ENCODE results near the gene CDH6.

CDH6 gene

DNA sequence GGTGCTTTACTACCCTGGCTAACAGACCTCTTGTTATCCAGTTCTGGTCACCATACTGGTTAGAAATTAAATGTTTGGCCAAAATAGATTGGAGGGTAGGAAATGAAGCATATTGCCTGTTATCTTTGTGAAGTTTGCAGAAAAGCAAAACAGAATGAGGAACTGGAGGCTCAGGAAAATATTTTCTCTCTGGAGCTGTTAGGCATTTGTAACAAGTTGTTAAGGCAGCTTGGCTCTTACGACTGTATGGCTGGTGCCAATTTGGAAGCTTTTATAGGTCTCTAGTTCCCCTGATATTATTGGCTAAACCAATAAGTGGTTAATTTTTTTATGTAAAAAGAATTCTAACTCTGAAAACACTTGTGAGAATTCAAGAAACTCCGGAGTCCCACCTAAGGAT is 35.8 kb downstream of the CDH6 start:
- H3K9me3 ChIP-seq (ENCODE audit: control insufficient read depth, insufficient read depth, low read length): no peaks in the 10 kb centered on the region
- H3K4me1 ChIP-seq (ENCODE audit: control insufficient read depth, insufficient read depth, low read length): no peaks in the 10 kb centered on the region
- no peak overlapping the region for H3K9ac ChIP-seq (ENCODE audit: low read depth, low read length)
- H3K36me3 ChIP-seq (ENCODE audit: control insufficient read depth, insufficient read depth, low read length): no peaks in the 10 kb centered on the region
- H3K4me3 ChIP-seq (ENCODE audit: low read depth, low read length): no peak overlapping the region
- H3K27me3 ChIP-seq (ENCODE audit: control insufficient read depth, insufficient read depth, low read length): no peaks in the 10 kb centered on the region

DNA sequence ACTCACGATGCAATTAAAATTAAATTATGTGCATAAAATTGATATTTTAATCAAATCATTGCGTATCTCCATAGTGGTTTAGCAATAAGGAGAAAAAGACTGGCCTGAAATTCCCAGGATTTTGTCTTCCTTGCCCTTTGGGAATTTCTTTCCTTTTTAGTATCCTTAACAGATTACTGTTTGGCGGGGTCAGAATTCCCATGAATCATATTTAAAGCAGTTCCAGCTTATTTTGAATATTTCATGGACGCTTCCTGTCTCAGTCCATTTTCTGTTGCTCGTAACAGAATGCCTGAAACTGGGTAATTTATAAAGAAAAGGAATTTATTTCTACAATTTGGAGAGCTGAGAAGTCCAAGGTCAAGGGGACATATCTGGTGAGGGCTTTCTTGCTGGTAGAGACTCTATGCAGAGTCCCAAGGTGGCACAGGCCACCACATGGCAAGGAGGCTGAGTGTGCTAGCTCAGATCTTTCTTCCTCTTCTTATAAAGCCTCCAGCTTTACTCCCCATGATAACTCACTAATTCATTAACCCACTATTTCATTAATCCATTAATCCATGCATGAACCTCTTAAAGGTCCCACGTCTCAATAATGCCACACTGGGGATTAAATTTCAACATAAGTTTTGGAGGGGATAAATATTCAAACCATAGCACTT is 37.8 kb downstream of the CDH6 start:
- H3K4me3 ChIP-seq (ENCODE audit: low read depth, low read length): no peak overlapping the region
- no peaks in the 10 kb centered on the region for H3K9me3 ChIP-seq (ENCODE audit: control insufficient read depth, insufficient read depth, low read length)
- no peaks in the 10 kb centered on the region for H3K36me3 ChIP-seq (ENCODE audit: control insufficient read depth, insufficient read depth, low read length)
- H3K27me3 ChIP-seq (ENCODE audit: control insufficient read depth, insufficient read depth, low read length): no peaks in the 10 kb centered on the region
- H3K9ac ChIP-seq (ENCODE audit: low read depth, low read length): no peak overlapping the region
- H3K4me1 ChIP-seq (ENCODE audit: control insufficient read depth, insufficient read depth, low read length): no peaks in the 10 kb centered on the region

DNA sequence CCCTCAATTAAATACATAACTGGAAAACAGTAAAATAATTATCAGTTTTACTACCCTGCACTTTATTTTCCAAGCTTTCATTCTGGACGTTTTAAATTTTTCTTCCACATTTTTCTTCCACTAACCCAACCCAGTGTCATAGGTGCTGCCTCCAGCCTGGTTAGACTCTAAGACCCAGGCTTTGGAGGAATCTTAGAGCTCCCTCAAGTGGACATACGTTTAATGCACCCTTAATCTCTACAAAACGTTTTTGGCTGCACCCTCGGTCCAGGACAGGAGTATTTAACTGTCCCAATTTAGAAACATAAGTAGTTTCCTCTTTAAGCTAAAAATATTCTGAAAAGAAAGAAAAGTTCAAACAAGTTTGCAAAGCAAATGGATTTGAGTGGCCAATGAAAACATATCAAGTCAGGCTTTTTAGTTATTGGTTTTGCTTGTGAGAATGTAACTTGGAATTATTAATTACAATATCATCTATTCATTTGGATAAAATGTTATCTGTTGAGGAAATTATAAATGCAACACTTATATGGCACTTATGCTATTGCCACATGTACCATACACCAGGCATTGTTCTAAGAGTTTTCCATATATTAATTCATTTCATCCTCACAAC is 38.9 kb downstream of the CDH6 start:
- Histone ChIP-seq H3K9ac (ENCODE audit: low read depth, low read length) (no peak overlapping the region), H3K36me3 (ENCODE audit: control insufficient read depth, insufficient read depth, low read length) (no peaks in the 10 kb centered on the region), H3K4me1 (ENCODE audit: control insufficient read depth, insufficient read depth, low read length) (no peaks in the 10 kb centered on the region), H3K27me3 (ENCODE audit: control insufficient read depth, insufficient read depth, low read length) (no peaks in the 10 kb centered on the region), H3K4me3 (ENCODE audit: low read depth, low read length) (no peak overlapping the region), H3K9me3 (ENCODE audit: control insufficient read depth, insufficient read depth, low read length) (no peaks in the 10 kb centered on the region)

DNA sequence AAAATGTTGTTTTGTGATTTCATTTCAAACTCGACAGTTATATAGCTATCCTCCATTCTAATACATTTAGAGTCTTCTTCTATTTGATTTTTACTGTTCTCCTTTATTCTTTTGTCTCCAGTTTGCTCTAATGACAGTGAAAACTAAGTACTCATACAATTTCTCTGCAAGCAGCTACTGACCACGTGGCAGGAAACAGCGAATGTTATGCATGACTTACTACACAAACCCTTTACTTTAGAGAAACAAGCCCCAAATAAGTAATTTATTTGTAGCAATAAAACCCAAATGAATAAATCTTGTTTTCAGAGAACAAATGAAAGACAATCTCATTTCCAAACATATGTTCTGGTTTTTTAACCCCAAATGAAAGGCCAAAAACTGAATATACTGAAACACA is 41.9 kb downstream of the CDH6 start:
- Histone ChIP-seq H3K4me3 (ENCODE audit: low read depth, low read length) (no peak overlapping the region), H3K9ac (ENCODE audit: low read depth, low read length) (no peak overlapping the region), H3K4me1 (ENCODE audit: control insufficient read depth, insufficient read depth, low read length) (no peaks in the 10 kb centered on the region)

DNA sequence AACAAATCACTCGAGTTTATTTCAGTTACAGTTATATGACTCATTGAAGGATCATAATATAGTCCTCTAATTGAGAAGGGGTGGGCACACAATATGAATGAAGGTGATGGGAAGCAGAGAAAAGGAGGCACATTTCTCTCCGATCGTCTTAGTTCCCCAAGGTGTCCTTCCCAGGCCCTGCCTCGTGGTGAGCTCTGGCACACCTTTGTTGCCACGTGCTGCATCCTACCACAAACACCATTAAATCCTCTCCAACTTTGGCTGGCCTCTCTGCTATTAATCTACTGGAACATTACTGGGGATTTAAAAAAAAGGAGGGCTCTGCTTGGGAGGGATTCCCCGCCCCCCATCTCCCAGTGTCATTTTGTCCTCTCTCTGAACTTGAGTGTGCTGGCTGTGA is 42.9 kb downstream of the CDH6 start:
- no peaks in the 10 kb centered on the region for H3K36me3 ChIP-seq (ENCODE audit: control insufficient read depth, insufficient read depth, low read length)
- H3K4me1 ChIP-seq (ENCODE audit: control insufficient read depth, insufficient read depth, low read length): no peaks in the 10 kb centered on the region
- H3K9me3 ChIP-seq (ENCODE audit: control insufficient read depth, insufficient read depth, low read length): no peaks in the 10 kb centered on the region
- no peak overlapping the region for H3K9ac ChIP-seq (ENCODE audit: low read depth, low read length)
- H3K27me3 ChIP-seq (ENCODE audit: control insufficient read depth, insufficient read depth, low read length): no peaks in the 10 kb centered on the region
- H3K4me3 ChIP-seq (ENCODE audit: low read depth, low read length): no peak overlapping the region

More for the DNA sequence above, 41.9 kb downstream of the CDH6 start:
- Histone ChIP-seq H3K36me3 (ENCODE audit: control insufficient read depth, insufficient read depth, low read length) (no peaks in the 10 kb centered on the region), H3K9me3 (ENCODE audit: control insufficient read depth, insufficient read depth, low read length) (no peaks in the 10 kb centered on the region), H3K27me3 (ENCODE audit: control insufficient read depth, insufficient read depth, low read length) (no peaks in the 10 kb centered on the region)

DNA sequence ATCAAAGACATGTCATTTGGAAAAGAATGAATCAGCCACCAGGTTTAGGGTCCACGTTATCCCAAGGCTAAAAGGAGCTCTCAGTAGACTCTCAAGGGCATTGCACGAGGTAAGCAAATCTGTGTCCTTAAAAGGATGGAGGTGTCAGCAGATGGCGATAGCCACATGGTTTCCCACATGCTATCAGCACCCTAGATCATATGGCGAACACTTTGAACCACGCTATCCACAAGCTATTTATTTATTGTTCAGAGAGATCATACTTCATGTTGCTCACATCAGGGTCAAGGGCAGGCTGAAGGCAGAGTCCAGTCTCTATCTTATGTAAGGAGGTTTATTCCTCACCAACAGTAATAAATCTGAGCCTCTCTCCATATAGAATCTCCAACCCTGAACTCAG is 43.7 kb downstream of the CDH6 start:
- Histone ChIP-seq H3K9ac (ENCODE audit: low read depth, low read length) (no peak overlapping the region), H3K4me1 (ENCODE audit: control insufficient read depth, insufficient read depth, low read length) (no peaks in the 10 kb centered on the region), H3K27me3 (ENCODE audit: control insufficient read depth, insufficient read depth, low read length) (no peaks in the 10 kb centered on the region), H3K36me3 (ENCODE audit: control insufficient read depth, insufficient read depth, low read length) (no peaks in the 10 kb centered on the region), H3K9me3 (ENCODE audit: control insufficient read depth, insufficient read depth, low read length) (no peaks in the 10 kb centered on the region), H3K4me3 (ENCODE audit: low read depth, low read length) (no peak overlapping the region)

DNA sequence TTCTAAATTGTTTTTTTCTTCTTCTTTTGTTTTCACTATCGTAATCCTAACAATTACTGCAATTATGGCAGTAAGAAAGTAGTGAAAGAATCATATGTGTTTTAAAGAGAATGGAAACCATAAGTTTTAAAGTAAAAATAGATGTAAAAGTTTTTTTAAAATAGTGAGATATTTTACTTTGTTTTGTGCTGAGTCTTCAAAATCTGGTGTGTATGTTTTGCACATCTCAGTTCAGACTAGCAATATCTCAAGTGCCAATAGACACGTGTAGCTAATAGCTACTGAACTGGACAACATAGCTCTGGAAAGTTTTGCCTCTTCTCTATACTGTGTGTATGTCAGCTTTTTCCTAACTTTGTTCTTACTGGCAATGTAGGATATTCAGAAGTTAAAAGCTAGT is 45.0 kb downstream of the CDH6 start:
- Histone ChIP-seq H3K4me3 (ENCODE audit: low read depth, low read length) (no peak overlapping the region), H3K9ac (ENCODE audit: low read depth, low read length) (no peak overlapping the region), H3K27me3 (ENCODE audit: control insufficient read depth, insufficient read depth, low read length) (no peaks in the 10 kb centered on the region), H3K4me1 (ENCODE audit: control insufficient read depth, insufficient read depth, low read length) (no peaks in the 10 kb centered on the region), H3K9me3 (ENCODE audit: control insufficient read depth, insufficient read depth, low read length) (no peaks in the 10 kb centered on the region), H3K36me3 (ENCODE audit: control insufficient read depth, insufficient read depth, low read length) (no peaks in the 10 kb centered on the region)

DNA sequence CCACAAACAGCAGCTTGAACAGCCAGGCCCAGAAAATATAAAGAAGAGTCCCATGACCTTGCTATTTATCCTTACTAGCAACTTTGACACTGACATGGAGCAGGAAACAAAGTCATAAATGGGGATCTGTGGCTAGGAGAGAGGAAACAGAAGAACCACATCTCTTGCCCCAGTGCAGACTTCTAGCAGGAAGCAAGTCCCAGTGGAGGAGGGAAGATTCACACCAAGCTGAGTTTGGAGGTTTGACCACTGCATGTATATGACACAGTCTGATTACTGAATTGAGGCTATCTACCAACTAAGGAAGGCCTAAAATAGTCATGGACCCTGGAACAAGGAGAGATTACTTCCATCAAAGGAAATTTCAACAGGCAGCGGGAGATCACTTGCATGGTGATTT is 51.4 kb downstream of the CDH6 start:
- no peaks in the 10 kb centered on the region for H3K36me3 ChIP-seq (ENCODE audit: control insufficient read depth, insufficient read depth, low read length)
- H3K4me3 ChIP-seq (ENCODE audit: low read depth, low read length): no peak overlapping the region
- no peak overlapping the region for H3K9ac ChIP-seq (ENCODE audit: low read depth, low read length)
- H3K9me3 ChIP-seq (ENCODE audit: control insufficient read depth, insufficient read depth, low read length): no peaks in the 10 kb centered on the region
- H3K27me3 ChIP-seq (ENCODE audit: control insufficient read depth, insufficient read depth, low read length): no peaks in the 10 kb centered on the region
- no peaks in the 10 kb centered on the region for H3K4me1 ChIP-seq (ENCODE audit: control insufficient read depth, insufficient read depth, low read length)

DNA sequence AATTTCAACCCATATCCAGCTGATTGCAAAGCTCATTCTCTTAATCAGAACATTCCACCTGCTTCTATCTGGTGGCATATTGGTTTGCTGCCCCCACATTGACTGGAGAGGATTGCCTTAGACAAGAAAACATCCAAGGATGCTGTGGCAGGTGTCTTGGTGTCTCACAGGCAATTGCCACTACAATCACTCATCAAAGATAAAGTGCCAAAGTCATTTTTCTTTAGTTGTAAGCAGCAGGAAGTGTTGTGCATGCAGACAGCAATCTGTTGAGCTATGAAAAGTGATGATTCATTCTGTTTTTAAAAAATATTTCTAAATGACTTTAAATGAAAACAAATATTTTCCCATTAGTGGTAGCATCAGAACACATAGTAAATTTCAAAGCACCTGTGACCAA is 53.9 kb downstream of the CDH6 start:
- H3K4me3 ChIP-seq (ENCODE audit: low read depth, low read length): no peak overlapping the region
- no peaks in the 10 kb centered on the region for H3K4me1 ChIP-seq (ENCODE audit: control insufficient read depth, insufficient read depth, low read length)
- no peak overlapping the region for H3K9ac ChIP-seq (ENCODE audit: low read depth, low read length)
- no peaks in the 10 kb centered on the region for H3K9me3 ChIP-seq (ENCODE audit: control insufficient read depth, insufficient read depth, low read length)
- no peaks in the 10 kb centered on the region for H3K36me3 ChIP-seq (ENCODE audit: control insufficient read depth, insufficient read depth, low read length)
- no peaks in the 10 kb centered on the region for H3K27me3 ChIP-seq (ENCODE audit: control insufficient read depth, insufficient read depth, low read length)

DNA sequence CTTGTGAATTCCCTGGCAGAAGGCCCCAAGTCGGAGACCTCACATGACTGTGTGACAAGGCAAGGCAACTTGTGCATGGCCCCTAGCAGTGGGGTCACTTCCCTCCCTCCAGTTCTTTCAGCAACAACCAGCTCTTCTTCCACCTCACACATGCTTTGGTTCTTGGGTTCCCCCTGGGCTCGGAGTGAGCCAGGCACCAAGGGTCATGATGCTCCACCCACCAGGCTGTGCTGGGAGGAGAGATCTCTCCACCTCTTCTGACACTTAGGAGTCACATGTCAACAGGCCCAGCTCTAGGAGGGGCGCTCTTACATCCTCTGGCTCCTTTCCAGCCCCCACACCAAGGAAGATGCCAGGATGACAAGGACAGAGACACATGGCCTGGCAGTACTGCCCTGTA is 56.7 kb downstream of the CDH6 start:
- H3K9ac ChIP-seq (ENCODE audit: low read depth, low read length): no peak overlapping the region
- H3K4me3 ChIP-seq (ENCODE audit: low read depth, low read length): no peak overlapping the region
- H3K9me3 ChIP-seq (ENCODE audit: control insufficient read depth, insufficient read depth, low read length): no peaks in the 10 kb centered on the region
- H3K27me3 ChIP-seq (ENCODE audit: control insufficient read depth, insufficient read depth, low read length): no peaks in the 10 kb centered on the region
- no peaks in the 10 kb centered on the region for H3K4me1 ChIP-seq (ENCODE audit: control insufficient read depth, insufficient read depth, low read length)
- no peaks in the 10 kb centered on the region for H3K36me3 ChIP-seq (ENCODE audit: control insufficient read depth, insufficient read depth, low read length)

DNA sequence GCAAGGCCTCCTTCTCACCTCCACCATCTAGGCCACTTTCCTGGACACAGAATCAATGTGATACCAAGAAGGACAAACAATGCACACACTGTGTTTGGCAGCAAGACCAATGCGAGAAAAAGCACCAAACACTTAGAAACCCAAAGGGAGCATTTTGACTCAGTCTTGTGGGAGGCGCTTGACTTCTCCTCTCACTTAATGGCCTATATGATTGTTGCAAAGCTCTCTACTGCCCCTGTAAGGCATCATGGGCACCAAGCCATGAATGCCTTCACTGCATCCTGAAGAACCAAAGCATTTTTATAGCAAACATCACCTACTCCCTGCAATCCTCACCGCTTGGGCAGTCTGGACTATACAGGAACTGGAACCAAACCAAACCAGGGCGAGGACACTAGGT is 57.5 kb downstream of the CDH6 start:
- Histone ChIP-seq H3K9ac (ENCODE audit: low read depth, low read length) (no peak overlapping the region), H3K27me3 (ENCODE audit: control insufficient read depth, insufficient read depth, low read length) (no peaks in the 10 kb centered on the region), H3K4me3 (ENCODE audit: low read depth, low read length) (no peak overlapping the region), H3K36me3 (ENCODE audit: control insufficient read depth, insufficient read depth, low read length) (no peaks in the 10 kb centered on the region), H3K9me3 (ENCODE audit: control insufficient read depth, insufficient read depth, low read length) (no peaks in the 10 kb centered on the region), H3K4me1 (ENCODE audit: control insufficient read depth, insufficient read depth, low read length) (no peaks in the 10 kb centered on the region)

DNA sequence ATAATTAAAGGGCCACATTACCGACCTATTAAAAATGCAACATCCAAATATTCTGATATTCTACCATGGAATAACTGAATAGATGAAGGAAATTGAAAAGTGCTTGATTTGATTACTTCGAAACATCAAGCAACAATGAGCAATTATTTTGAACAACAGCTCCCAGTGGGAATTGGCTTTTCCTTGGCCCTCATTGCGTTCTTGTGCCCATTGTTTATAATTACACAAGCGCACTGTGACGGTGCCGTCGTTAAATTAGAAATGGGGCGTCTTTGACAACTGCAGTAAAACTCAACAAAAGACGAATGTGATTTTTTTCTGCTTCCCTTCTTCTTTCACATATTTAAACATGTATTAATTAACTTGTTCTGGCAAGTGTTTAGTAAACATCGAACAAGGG is 61.6 kb downstream of the CDH6 start:
- H3K4me1 ChIP-seq (ENCODE audit: control insufficient read depth, insufficient read depth, low read length): no peaks in the 10 kb centered on the region
- no peak overlapping the region for H3K9ac ChIP-seq (ENCODE audit: low read depth, low read length)
- H3K36me3 ChIP-seq (ENCODE audit: control insufficient read depth, insufficient read depth, low read length): no peaks in the 10 kb centered on the region
- no peak overlapping the region for H3K4me3 ChIP-seq (ENCODE audit: low read depth, low read length)
- H3K27me3 ChIP-seq (ENCODE audit: control insufficient read depth, insufficient read depth, low read length): no peaks in the 10 kb centered on the region
- no peaks in the 10 kb centered on the region for H3K9me3 ChIP-seq (ENCODE audit: control insufficient read depth, insufficient read depth, low read length)
